AG09309 (cell line): ENCODE measurements around the gene LRRC63.

ENCODE experiments used
- DNase-seq: peaks from one replicate; pipeline ENCODE4 v3.0.0-alpha.2; 2010; ENCODE audit warnings: low read depth
- H3K4me3 ChIP-seq: 2 replicates; pipeline ENCODE4 v1.5.1; 2011; ENCODE audit warnings: mild to moderate bottlenecking, low read depth, low read length, moderate library complexity; ENCODE audit not compliant: control insufficient read depth
- CTCF ChIP-seq: IDR thresholded peaks from 2 replicates; pipeline ENCODE4 v1.5.1; 2011; ENCODE audit warnings: mild to moderate bottlenecking, low read depth, low read length, inconsistent platforms; ENCODE audit not compliant: insufficient read depth, control insufficient read depth; ENCODE audit errors: missing control alignments

LRRC63 gene

GRCh38 chr13:46303742-46304385, 92.1 kb downstream of the LRRC63 start:
- DNase-seq = no peak
- no peak for TF ChIP-seq CTCF
- no peak overlapping the region for H3K4me3 ChIP-seq

GRCh38 chr13:46304546-46304945, 92.8 kb downstream of the LRRC63 start:
- no peak overlapping the region for H3K4me3 ChIP-seq
- TF ChIP-seq CTCF = no peak
- DNase-seq = no peak

GRCh38 chr13:46307554-46307953, 95.8 kb downstream of the LRRC63 start:
- TF ChIP-seq CTCF = no peak

GRCh38 chr13:46310066-46310465, 98.3 kb downstream of the LRRC63 start:
- TF ChIP-seq CTCF = no peak
- no peak overlapping the region for H3K4me3 ChIP-seq
- no peak for DNase-seq

More at GRCh38 chr13:46307554-46307953, 95.8 kb downstream of the LRRC63 start:
- no peak overlapping the region for H3K4me3 ChIP-seq
- DNase-seq = no peak

GRCh38 chr13:46311217-46311616, 99.5 kb downstream of the LRRC63 start:
- no peak overlapping the region for H3K4me3 ChIP-seq
- no peak for TF ChIP-seq CTCF
- DNase-seq = no peak

GRCh38 chr13:46313024-46313423, 101.3 kb downstream of the LRRC63 start:
- H3K4me3 ChIP-seq = no peak overlapping the region
- no peak for DNase-seq
- TF ChIP-seq CTCF = no peak
